Nephron progenitor cell (in vitro differentiated cells): ENCODE measurements around the gene C4BPB.

Experiments used
- DNase-seq: peaks from one replicate; pipeline ENCODE4 v3.0.0; 2021
- H3K27ac Mint-ChIP-seq: 2 replicates; pipeline ENCODE4 v1.8.0; 2021; ENCODE audit warnings: mild to moderate bottlenecking, moderate library complexity, mixed read lengths
- H3K27me3 Mint-ChIP-seq: 2 replicates; pipeline ENCODE4 v1.8.0; 2021; ENCODE audit warnings: mild to moderate bottlenecking, low read depth, mixed read lengths; ENCODE audit not compliant: poor library complexity
- H3K36me3 Mint-ChIP-seq: 2 replicates; pipeline ENCODE4 v1.8.0; 2021; ENCODE audit warnings: low read depth, mixed read lengths
- H3K4me1 Mint-ChIP-seq: 2 replicates; pipeline ENCODE4 v1.8.0; 2021; ENCODE audit warnings: mixed read lengths
- H3K4me3 Mint-ChIP-seq: 2 replicates; pipeline ENCODE4 v1.8.0; 2021; ENCODE audit warnings: mild to moderate bottlenecking, moderate library complexity, mixed read lengths
- H3K9me3 Mint-ChIP-seq: 2 replicates; pipeline ENCODE4 v1.8.0; 2021; ENCODE audit warnings: mild to moderate bottlenecking, moderate library complexity, mixed read lengths
- TF ChIP-seq, protein P1 (sequence below): fragments of 200-600 bp; sonication (generic); IDR thresholded peaks from 2 replicates; pipeline ENCODE4 v1.5.0; 2021; ENCODE audit warnings: antibody characterized with exemption

Gene C4BPB

DNA sequence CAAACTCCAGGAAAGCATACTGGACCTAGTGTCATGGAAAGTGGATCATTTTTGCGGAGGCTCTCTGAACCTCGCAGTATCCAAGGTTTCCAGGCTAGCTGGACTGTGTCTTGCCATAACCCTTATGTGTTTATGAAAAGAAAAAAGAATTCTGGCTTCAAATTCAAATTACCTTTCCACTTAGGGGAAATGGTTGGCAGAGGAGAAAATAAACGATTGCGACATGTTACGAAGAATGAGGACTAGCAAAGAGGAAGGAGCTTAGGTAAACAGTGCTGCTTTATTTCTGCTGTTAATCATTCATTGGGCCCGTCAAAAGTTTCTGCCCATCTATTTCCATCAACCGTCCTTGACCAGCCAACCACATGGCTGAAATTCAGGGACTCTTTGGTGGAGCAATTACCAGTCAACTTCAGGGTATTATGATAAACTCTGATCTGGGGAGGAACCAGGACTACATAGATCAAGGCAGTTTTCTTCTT lies 15.3 kb downstream of the C4BPB start, which contains the start of gene C4BPA:
TSS of gene C4BPA (plus strand) at position 342 of the 482 bp plus-strand sequence. CDS start 8,793 bp downstream, outside the sequence.
- H3K4me1 Mint-ChIP-seq: peaks cover 10% of the 10 kb centered on the region
- TF ChIP-seq, protein P1, sequence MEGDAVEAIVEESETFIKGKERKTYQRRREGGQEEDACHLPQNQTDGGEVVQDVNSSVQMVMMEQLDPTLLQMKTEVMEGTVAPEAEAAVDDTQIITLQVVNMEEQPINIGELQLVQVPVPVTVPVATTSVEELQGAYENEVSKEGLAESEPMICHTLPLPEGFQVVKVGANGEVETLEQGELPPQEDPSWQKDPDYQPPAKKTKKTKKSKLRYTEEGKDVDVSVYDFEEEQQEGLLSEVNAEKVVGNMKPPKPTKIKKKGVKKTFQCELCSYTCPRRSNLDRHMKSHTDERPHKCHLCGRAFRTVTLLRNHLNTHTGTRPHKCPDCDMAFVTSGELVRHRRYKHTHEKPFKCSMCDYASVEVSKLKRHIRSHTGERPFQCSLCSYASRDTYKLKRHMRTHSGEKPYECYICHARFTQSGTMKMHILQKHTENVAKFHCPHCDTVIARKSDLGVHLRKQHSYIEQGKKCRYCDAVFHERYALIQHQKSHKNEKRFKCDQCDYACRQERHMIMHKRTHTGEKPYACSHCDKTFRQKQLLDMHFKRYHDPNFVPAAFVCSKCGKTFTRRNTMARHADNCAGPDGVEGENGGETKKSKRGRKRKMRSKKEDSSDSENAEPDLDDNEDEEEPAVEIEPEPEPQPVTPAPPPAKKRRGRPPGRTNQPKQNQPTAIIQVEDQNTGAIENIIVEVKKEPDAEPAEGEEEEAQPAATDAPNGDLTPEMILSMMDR: no peak
- DNase-seq: no peak
- H3K27ac Mint-ChIP-seq: no peak within 1 kb of the TSS
- H3K9me3 Mint-ChIP-seq: peaks cover 3% of the 10 kb centered on the region
- no peaks in the 10 kb centered on the region for H3K36me3 Mint-ChIP-seq
- H3K4me3 Mint-ChIP-seq: no peak within 1 kb of the TSS
- H3K27me3 Mint-ChIP-seq: peaks cover 11% of the 10 kb centered on the region

DNA sequence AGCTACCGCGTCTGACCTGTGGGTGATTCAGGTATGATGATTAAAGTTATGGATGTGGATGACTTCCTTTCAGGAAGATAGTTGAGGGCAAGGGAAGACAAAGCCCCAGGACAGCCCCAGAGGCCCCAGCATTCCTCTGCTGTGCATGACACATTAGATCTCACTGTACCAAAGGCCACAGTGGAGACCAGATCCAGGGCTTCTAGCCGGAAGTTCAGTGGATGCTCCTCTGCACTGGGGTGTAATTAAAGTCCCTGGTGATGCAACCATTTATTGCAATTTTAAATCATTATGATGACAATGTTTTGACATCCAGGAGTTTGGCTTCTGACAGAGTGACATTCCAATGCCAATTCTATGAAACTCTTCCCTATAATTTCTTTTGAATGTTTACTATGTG lies 20.3 kb downstream of the C4BPB start:
- TF ChIP-seq, protein P1: no peak
- Mint-ChIP-seq H3K9me3 (no peaks in the 10 kb centered on the region), H3K36me3 (no peaks in the 10 kb centered on the region), H3K4me1 (peaks cover 10% of the 10 kb centered on the region), H3K4me3 (no peak overlapping the region), H3K27ac (no peak overlapping the region), H3K27me3 (peaks cover 4% of the 10 kb centered on the region)
- DNase-seq: no peak

DNA sequence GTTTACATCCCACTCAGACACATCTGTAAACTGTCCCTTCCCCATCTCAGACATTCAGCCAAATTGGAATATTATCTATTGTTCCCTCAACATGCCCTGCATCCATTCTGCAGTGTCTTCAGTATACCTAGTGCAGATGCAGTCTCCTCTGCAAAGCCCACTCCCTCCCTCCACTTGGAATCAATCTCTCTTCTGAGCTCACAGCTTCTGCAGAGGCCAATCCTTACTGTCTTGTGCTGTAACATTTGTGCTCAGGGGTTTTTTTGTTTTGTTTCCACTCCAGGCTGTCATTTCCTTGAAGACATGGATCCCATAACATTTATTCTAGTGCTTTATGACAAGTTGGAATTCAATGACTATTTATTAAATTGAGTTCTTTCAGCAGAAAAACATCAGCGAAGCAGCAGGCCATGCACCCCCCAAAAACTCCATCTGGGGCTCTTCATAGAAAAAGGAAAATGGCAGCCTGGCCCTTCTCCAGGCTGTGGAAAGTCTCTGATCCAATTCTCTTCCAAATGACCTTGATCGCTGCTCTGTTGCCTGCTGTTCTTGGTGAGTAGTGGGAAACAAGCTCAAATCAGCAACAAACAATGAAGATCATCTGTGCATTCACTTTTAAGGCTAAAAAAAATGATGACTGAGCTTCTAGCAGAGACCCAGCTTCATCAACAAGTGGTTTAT lies 24.1 kb downstream of the C4BPB start:
- no peaks in the 10 kb centered on the region for H3K27me3 Mint-ChIP-seq
- peaks cover 7% of the 10 kb centered on the region for H3K4me1 Mint-ChIP-seq
- TF ChIP-seq, protein P1: no peak
- H3K4me3 Mint-ChIP-seq: no peak overlapping the region
- DNase-seq: no peak
- no peak overlapping the region for H3K27ac Mint-ChIP-seq
- H3K9me3 Mint-ChIP-seq: no peaks in the 10 kb centered on the region
- no peaks in the 10 kb centered on the region for H3K36me3 Mint-ChIP-seq

DNA sequence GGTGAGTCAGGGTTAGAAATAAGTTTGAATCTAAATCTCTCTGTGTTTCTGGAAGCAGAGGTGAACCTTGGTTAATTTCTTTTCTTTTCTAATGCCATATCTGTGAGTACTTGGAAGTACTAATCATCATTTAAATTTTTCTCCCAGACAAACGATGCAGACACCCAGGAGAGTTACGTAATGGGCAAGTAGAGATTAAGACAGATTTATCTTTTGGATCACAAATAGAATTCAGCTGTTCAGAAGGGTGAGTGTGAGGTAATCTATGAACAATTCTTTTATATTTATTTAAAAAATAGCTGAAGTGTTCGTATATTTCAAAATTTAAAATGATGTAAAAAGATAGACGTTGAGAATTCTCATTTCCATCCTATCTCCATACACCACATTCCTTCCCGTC lies 26.6 kb downstream of the C4BPB start:
- no peak for DNase-seq
- no peaks in the 10 kb centered on the region for H3K9me3 Mint-ChIP-seq
- TF ChIP-seq, protein P1: no peak
- H3K27ac Mint-ChIP-seq: no peak overlapping the region
- no peak overlapping the region for H3K4me3 Mint-ChIP-seq
- H3K36me3 Mint-ChIP-seq: no peaks in the 10 kb centered on the region
- no peaks in the 10 kb centered on the region for H3K27me3 Mint-ChIP-seq
- no peaks in the 10 kb centered on the region for H3K4me1 Mint-ChIP-seq

DNA sequence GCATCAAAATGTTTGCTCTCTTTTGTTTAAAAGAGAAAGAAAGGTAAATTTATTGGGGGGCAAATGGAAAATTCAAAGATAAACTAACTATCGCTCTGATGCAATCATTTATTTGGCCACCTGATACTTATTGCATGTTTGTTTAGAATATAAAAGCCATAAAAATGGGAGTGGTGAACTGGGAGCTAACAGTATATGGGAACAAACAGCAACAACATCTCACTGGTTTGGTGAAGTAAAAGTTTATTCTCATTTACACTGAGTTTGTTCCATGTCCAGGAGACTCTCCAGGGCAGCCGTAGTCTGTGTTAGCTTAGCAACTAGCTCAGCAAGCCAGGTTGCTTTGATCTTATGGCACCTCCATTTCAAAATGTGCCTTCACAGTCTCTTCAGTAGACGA lies 35.7 kb downstream of the C4BPB start:
- Mint-ChIP-seq H3K27ac (no peak overlapping the region), H3K27me3 (peaks cover 3% of the 10 kb centered on the region), H3K4me3 (no peak overlapping the region), H3K4me1 (no peaks in the 10 kb centered on the region), H3K9me3 (peaks cover 33% of the 10 kb centered on the region), H3K36me3 (peaks cover 13% of the 10 kb centered on the region)
- TF ChIP-seq, protein P1: no peak
- no peak for DNase-seq
